NB4 (cell line): Measurements from ENCODE around the gene AKT3.

Source experiments
- CTCF ChIP-seq: IDR thresholded peaks from one replicate; pipeline ENCODE4 v1.5.1; 2012; ENCODE audit warnings: low read depth, low read length
- POLR2A ChIP-seq: IDR thresholded peaks from 2 replicates; pipeline ENCODE4 v1.6.1; 2011; ENCODE audit warnings: mild to moderate bottlenecking; ENCODE audit not compliant: insufficient read length; ENCODE audit errors: extremely low read depth

GRCh38 chr1:243510928-243511327 is 339.1 kb downstream of the AKT3 start:
- TF ChIP-seq CTCF (no peak), POLR2A (no peak)
